Measurements from ENCODE around the gene VPS8. TPM values are rescaled to one million over a fixed set of nuclear protein-coding genes. Genes with fewer than 3 reads are reported as not detected.

The VPS8 gene
- total and polyA plus RNA-seq, 5 donors: 10.9 to 39.7 (median 26.9) TPM

DNA sequence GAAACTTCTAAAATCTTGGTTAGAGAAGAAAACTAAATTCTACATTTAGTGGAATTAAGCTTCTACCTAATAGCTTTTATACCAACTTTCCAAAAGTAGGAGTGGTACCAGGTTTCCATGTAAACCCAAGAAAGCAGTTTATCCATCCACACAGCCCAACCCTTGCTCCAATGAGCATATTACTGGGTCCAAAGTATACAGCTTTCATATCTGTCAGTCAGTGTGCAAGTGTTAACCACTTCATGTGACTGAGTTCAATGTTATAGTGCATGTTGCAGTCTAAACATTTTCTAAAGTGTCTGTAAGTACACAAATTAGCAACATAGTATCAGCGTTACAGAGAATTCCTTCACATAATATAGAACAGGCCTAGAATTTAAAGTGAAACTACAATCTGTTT lies 267.7 kb downstream of the VPS8 start:
- no peak overlapping the region for H3K27ac ChIP-seq (ENCODE audit: low read length)

GRCh38 chr3:185081521-185081920 lies 269.6 kb downstream of the VPS8 start:
- H3K27ac ChIP-seq (ENCODE audit: low read length): no peak overlapping the region
- H3K4me3 ChIP-seq (ENCODE audit: low read length): no peak overlapping the region
- H3K27me3 ChIP-seq (ENCODE audit: control insufficient read depth, insufficient read depth): no peaks in the 10 kb centered on the region
- 89% methylated on average over 1 of the region's 1 CpG for WGBS
- DNase-seq (no peak), ATAC-seq (no peak)
- no peaks in the 10 kb centered on the region for H3K9me3 ChIP-seq (ENCODE audit: control insufficient read depth, low read length)
- no peaks in the 10 kb centered on the region for H3K4me1 ChIP-seq (ENCODE audit: control insufficient read depth, insufficient read depth, low read length)
- intact Hi-C loops (cut with DNase I): no loop called here

More for the DNA sequence above, 267.7 kb downstream of the VPS8 start:
- H3K27me3 ChIP-seq (ENCODE audit: control insufficient read depth, insufficient read depth): no peaks in the 10 kb centered on the region
- no peaks in the 10 kb centered on the region for H3K9me3 ChIP-seq (ENCODE audit: control insufficient read depth, low read length)
- intact Hi-C loops (cut with DNase I): no loop called here
- no peak overlapping the region for H3K4me3 ChIP-seq (ENCODE audit: low read length)
- ATAC-seq (no peak), DNase-seq (no peak)
- H3K4me1 ChIP-seq (ENCODE audit: control insufficient read depth, insufficient read depth, low read length): no peaks in the 10 kb centered on the region
- WGBS: 50% methylated on average over 1 of the region's 1 CpG

DNA sequence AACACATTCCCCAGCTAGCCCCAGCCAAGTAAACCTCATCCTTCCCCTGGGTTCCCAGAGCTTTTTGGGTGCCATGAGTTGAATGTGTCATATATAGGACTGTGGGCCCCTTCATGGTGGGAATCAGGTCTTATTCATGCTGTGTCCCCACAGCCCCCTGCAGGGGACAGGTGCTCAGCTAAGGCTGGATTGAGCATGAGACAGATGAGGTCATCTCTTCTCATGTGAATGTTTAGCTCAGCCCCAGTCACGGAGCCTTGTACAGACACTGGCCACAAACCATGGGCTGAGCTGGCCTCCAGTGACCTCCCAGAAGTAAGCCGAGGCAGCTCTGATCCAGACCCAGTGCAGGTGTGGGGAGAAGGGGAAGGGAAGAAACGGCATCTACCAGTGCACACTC lies 270.2 kb downstream of the VPS8 start:
- WGBS: 84% methylated on average over 3 of the region's 3 CpGs
- H3K4me1 ChIP-seq (ENCODE audit: control insufficient read depth, insufficient read depth, low read length): no peaks in the 10 kb centered on the region
- no peaks in the 10 kb centered on the region for H3K9me3 ChIP-seq (ENCODE audit: control insufficient read depth, low read length)
- H3K27ac ChIP-seq (ENCODE audit: low read length): no peak overlapping the region
- H3K4me3 ChIP-seq (ENCODE audit: low read length): no peak overlapping the region
- ATAC-seq (no peak), DNase-seq (no peak)
- H3K27me3 ChIP-seq (ENCODE audit: control insufficient read depth, insufficient read depth): no peaks in the 10 kb centered on the region
- intact Hi-C loops (cut with DNase I): no loop called here

DNA sequence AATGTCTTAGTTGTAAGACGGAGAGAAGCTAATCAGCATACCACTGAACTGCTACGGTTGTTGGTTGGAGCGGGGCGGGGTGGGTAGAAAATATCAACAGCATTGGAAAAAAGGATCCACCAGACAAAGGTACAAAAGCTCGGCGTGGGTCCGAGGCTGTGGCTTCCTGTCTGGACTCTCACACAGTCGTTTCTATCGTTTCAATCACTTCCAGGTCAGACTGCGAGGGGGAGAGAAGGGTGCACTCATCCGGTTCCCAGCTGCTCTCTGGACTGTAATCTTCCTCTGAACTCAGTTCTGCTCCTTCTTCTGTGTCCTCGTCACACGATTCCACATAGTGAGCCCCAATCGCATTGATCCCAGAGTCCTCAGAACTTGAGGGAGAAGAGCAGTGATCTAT lies 270.9 kb downstream of the VPS8 start:
- intact Hi-C loops (cut with DNase I): no loop called here
- WGBS: 78% methylated on average over 14 of the region's 14 CpGs

DNA sequence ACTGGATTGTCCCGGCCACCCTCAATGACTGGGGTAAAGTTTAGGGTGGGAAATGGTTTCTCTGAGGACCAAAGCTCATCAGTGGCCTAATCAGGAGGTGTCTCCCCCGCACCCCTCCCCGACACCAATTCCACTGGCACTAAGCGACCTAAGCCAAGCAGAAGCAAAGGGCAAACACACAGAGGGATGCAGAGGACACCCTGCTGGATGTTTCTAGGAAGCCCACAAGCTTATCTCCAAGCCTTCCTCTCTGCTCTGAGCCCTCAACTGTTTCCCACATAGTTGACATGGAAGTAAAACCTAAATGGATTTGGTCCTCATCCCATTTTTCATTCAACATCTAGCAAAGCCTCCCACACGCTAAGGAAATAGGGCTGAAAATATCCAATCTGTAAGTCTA lies 272.4 kb downstream of the VPS8 start:
- no peaks in the 10 kb centered on the region for H3K4me1 ChIP-seq (ENCODE audit: control insufficient read depth, insufficient read depth, low read length)
- no peak for ATAC-seq
- 79% methylated on average over 5 of the region's 5 CpGs for WGBS
- intact Hi-C loops (cut with DNase I): no loop called here
- no peak for DNase-seq
- no peak overlapping the region for H3K4me3 ChIP-seq (ENCODE audit: low read length)
- H3K27me3 ChIP-seq (ENCODE audit: control insufficient read depth, insufficient read depth): no peaks in the 10 kb centered on the region
- no peaks in the 10 kb centered on the region for H3K9me3 ChIP-seq (ENCODE audit: control insufficient read depth, low read length)
- H3K27ac ChIP-seq (ENCODE audit: low read length): no peak overlapping the region

More for the DNA sequence above, 270.9 kb downstream of the VPS8 start:
- ATAC-seq (no peak), DNase-seq (no peak)
- Histone ChIP-seq H3K27ac (ENCODE audit: low read length) (no peak overlapping the region), H3K27me3 (ENCODE audit: control insufficient read depth, insufficient read depth) (no peaks in the 10 kb centered on the region), H3K4me3 (ENCODE audit: low read length) (no peak overlapping the region), H3K9me3 (ENCODE audit: control insufficient read depth, low read length) (no peaks in the 10 kb centered on the region), H3K4me1 (ENCODE audit: control insufficient read depth, insufficient read depth, low read length) (no peaks in the 10 kb centered on the region)

GRCh38 chr3:185084901-185085300 lies 272.9 kb downstream of the VPS8 start:
- no peak for DNase-seq
- ATAC-seq: no peak
- H3K27ac ChIP-seq (ENCODE audit: low read length): no peak overlapping the region
- H3K4me1 ChIP-seq (ENCODE audit: control insufficient read depth, insufficient read depth, low read length): no peaks in the 10 kb centered on the region
- no peaks in the 10 kb centered on the region for H3K27me3 ChIP-seq (ENCODE audit: control insufficient read depth, insufficient read depth)
- intact Hi-C loops (cut with DNase I): no loop called here
- no peaks in the 10 kb centered on the region for H3K9me3 ChIP-seq (ENCODE audit: control insufficient read depth, low read length)
- no peak overlapping the region for H3K4me3 ChIP-seq (ENCODE audit: low read length)
- 72% methylated on average over 5 of the region's 5 CpGs for WGBS

- no peak overlapping the region for H3K27ac ChIP-seq (ENCODE audit: low read length)
- H3K9me3 ChIP-seq (ENCODE audit: control insufficient read depth, low read length): no peaks in the 10 kb centered on the region
- H3K4me3 ChIP-seq (ENCODE audit: low read length): no peak overlapping the region
- ATAC-seq: no peak
- intact Hi-C loops (cut with DNase I): no loop called here
- no peak for DNase-seq
- WGBS: 75% methylated on average over 3 of the region's 3 CpGs
- H3K4me1 ChIP-seq (ENCODE audit: control insufficient read depth, insufficient read depth, low read length): no peaks in the 10 kb centered on the region
- H3K27me3 ChIP-seq (ENCODE audit: control insufficient read depth, insufficient read depth): no peaks in the 10 kb centered on the region
Measured at GRCh38 chr3:185087419-185087818, 275.5 kb downstream of the VPS8 start.

DNA sequence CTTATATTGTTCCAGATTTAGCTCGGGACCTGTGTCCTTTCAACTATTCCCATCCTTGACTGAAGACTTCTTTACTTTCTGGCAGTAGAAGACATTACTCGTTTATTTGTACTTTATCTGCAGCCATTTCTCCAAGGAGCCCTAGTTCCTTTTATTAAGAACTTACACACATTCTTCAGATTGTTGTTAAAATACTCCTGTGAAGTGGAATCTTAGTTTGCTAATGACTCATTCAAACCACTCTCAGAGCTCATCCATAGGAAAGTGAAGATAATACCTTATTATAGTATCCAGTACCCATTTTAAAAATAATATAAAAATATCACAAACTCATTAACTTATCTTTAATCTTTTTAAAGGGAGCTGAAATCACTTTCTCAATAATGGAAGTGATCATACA lies 277.4 kb downstream of the VPS8 start:
- WGBS: 68% methylated on average over 2 of the region's 2 CpGs
- DNase-seq: no peak
- intact Hi-C loops (cut with DNase I): no loop called here
- H3K27ac ChIP-seq (ENCODE audit: low read length): no peak overlapping the region
- H3K27me3 ChIP-seq (ENCODE audit: control insufficient read depth, insufficient read depth): no peaks in the 10 kb centered on the region
- H3K4me1 ChIP-seq (ENCODE audit: control insufficient read depth, insufficient read depth, low read length): no peaks in the 10 kb centered on the region
- no peaks in the 10 kb centered on the region for H3K9me3 ChIP-seq (ENCODE audit: control insufficient read depth, low read length)
- no peak overlapping the region for H3K4me3 ChIP-seq (ENCODE audit: low read length)
- no peak for ATAC-seq

DNA sequence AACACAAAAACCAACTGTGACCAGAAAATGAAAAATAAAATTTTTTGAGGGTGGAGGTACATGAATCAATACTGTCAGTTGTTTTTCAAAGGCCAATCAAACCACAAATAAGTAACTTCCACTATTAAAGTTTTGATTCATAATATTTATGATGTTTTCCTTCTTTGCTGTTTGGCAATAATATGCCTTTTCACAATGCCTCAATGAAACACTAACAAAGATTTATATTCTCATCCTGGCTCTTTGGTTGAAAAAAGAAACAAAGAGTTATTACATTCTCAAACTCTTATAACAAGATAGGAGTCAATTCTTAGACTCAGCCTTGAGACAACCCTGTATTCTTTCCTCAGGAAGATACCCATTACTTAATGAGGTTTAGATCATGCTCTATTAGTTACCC lies 277.8 kb downstream of the VPS8 start:
- DNase-seq (no peak), ATAC-seq (no peak)
- no peaks in the 10 kb centered on the region for H3K27me3 ChIP-seq (ENCODE audit: control insufficient read depth, insufficient read depth)
- H3K9me3 ChIP-seq (ENCODE audit: control insufficient read depth, low read length): no peaks in the 10 kb centered on the region
- H3K4me3 ChIP-seq (ENCODE audit: low read length): no peak overlapping the region
- intact Hi-C loops (cut with DNase I): no loop called here
- no peaks in the 10 kb centered on the region for H3K4me1 ChIP-seq (ENCODE audit: control insufficient read depth, insufficient read depth, low read length)
- no peak overlapping the region for H3K27ac ChIP-seq (ENCODE audit: low read length)

DNA sequence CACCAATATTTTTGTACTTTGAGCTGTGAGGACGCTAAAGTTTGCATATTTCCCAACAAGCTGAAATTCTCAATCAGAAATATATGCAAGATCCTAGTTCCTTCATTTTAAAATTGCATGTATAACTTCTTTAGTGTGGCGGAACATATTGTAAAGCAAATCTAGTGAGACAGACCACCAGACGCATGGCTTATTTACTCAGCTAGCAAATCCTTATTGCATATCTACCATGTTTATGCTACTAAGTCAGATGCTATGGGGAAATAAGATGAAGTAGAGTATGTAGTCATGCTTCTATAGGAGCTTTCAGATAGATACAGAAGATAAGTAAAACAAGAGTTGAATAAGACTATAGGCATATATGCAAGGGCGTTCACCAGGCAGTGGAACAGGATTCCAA lies 278.8 kb downstream of the VPS8 start:
- no peak for ATAC-seq
- H3K9me3 ChIP-seq (ENCODE audit: control insufficient read depth, low read length): no peaks in the 10 kb centered on the region
- no peaks in the 10 kb centered on the region for H3K27me3 ChIP-seq (ENCODE audit: control insufficient read depth, insufficient read depth)
- H3K4me1 ChIP-seq (ENCODE audit: control insufficient read depth, insufficient read depth, low read length): no peaks in the 10 kb centered on the region
- H3K4me3 ChIP-seq (ENCODE audit: low read length): no peak overlapping the region
- intact Hi-C loops (cut with DNase I): no loop called here
- WGBS: 96% methylated on average over 4 of the region's 4 CpGs
- no peak overlapping the region for H3K27ac ChIP-seq (ENCODE audit: low read length)
- DNase-seq: no peak

DNA sequence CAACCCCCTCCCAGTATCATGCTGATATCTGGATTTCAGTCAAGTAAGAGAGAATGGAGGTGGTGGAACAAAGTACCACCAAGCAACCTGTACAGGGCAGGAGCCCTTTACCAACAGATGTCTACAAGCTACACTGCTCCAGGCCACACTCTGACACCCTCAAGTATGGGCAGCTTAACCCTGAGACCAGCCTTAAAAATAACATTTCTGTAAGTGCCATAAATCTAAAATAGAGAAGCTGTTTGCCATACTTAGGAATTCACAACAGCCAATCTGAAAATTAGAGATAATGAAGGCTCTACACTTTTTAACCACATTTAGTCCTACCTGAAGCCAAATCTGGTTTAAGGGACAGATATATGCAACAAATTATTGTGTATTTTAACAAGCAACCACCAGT lies 281.1 kb downstream of the VPS8 start:
- Histone ChIP-seq H3K4me3 (ENCODE audit: low read length) (no peak overlapping the region), H3K27ac (ENCODE audit: low read length) (no peak overlapping the region), H3K4me1 (ENCODE audit: control insufficient read depth, insufficient read depth, low read length) (no peaks in the 10 kb centered on the region), H3K9me3 (ENCODE audit: control insufficient read depth, low read length) (no peaks in the 10 kb centered on the region), H3K27me3 (ENCODE audit: control insufficient read depth, insufficient read depth) (no peaks in the 10 kb centered on the region)
- ATAC-seq (no peak), DNase-seq (no peak)
- intact Hi-C loops (cut with DNase I): no loop called here

DNA sequence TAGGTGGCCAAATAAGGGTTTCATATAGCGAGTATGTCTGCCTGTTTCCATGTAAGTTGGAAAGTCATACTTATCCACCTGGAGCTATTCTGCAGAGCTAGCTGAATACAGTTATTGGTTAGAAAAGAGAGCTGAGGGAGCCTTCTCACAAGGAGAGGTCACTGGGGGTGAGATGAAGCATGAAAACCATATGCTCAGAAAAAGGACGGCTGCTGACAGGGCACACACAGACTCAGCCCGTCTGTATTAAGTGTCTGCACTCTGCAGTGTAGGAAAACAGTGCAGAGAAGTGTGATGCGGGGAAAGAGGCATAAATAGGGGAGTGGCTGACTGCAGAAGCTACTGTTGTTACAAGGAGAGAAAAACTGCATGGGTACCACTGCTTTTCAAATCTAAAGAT lies 282.7 kb downstream of the VPS8 start:
- Histone ChIP-seq H3K27me3 (ENCODE audit: control insufficient read depth, insufficient read depth) (no peaks in the 10 kb centered on the region), H3K4me1 (ENCODE audit: control insufficient read depth, insufficient read depth, low read length) (no peaks in the 10 kb centered on the region), H3K27ac (ENCODE audit: low read length) (no peak overlapping the region), H3K9me3 (ENCODE audit: control insufficient read depth, low read length) (no peaks in the 10 kb centered on the region), H3K4me3 (ENCODE audit: low read length) (no peak overlapping the region)
- WGBS: 66% methylated on average over 4 of the region's 4 CpGs
- DNase-seq: no peak
- no peak for ATAC-seq
- intact Hi-C loops (cut with DNase I): no loop called here
